ENCODE measurements around the gene LAMP1.
"Not testable (repeated sequence)": the region's sequence is repeated elsewhere in the genome, so short reads cannot be mapped to it uniquely, and the experiment has no call there.

The LAMP1 gene

DNA sequence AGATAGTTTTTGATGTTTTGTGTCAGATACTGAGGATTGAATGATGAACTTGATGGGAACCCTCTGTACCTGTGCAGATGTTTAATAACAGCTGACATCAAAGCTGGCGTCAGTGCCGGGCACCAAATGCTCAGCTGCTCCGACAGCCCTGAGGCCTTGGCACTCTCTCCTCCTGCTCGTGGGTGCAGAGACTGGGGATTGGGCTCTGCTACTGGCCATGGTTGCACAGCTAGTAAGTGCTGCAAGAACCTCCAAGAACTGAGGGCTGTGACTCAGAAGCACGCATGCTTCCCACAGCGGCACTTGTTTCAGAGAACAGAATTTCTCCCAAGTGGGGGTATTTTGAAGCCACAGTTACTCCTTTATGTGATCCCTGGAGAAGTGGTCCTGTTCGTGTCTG lies 5.9 kb downstream of the LAMP1 start:
- H3K36me3 ChIP-seq (ENCODE audit: control insufficient read depth, insufficient read depth, low read length), result peaks cover 4% of the 10 kb centered on the region
- H3K27me3 ChIP-seq (ENCODE audit: control insufficient read depth, insufficient read depth, low read length), result no peaks in the 10 kb centered on the region
- no peak overlapping the region for H3K4me3 ChIP-seq (ENCODE audit: low read length)
- H3K9ac ChIP-seq (ENCODE audit: low read length), result no peak overlapping the region
- no peaks in the 10 kb centered on the region for H3K9me3 ChIP-seq (ENCODE audit: control insufficient read depth, low read length)
- H3K4me1 ChIP-seq (ENCODE audit: control insufficient read depth, insufficient read depth, low read length), result peaks cover 5% of the 10 kb centered on the region

DNA sequence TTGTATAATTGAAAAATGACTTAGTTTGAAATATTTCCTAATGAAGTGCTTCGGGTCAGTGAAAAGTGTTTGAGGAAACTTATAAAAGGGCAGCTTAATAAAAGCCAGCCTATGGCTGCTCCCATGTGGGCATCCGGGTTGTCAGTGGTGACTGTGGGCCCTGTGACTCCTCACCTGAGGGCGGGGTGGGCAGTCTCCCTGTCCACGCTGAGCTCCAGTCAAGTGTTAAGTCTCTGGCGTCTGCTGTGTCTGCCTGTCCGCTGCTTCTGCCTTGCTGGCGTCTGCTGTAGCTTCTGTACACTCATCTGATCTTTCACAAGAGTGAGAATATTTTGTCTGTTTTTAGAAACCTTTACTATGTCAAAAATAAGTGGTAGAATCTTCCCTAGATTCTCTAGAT lies 7.1 kb downstream of the LAMP1 start:
- H3K4me1 ChIP-seq (ENCODE audit: control insufficient read depth, insufficient read depth, low read length), result no peaks in the 10 kb centered on the region
- H3K27me3 ChIP-seq (ENCODE audit: control insufficient read depth, insufficient read depth, low read length), result no peaks in the 10 kb centered on the region
- H3K4me3 ChIP-seq (ENCODE audit: low read length), result no peak overlapping the region
- H3K9ac ChIP-seq (ENCODE audit: low read length), result no peak overlapping the region
- no peaks in the 10 kb centered on the region for H3K9me3 ChIP-seq (ENCODE audit: control insufficient read depth, low read length)
- peaks cover 4% of the 10 kb centered on the region for H3K36me3 ChIP-seq (ENCODE audit: control insufficient read depth, insufficient read depth, low read length)

DNA sequence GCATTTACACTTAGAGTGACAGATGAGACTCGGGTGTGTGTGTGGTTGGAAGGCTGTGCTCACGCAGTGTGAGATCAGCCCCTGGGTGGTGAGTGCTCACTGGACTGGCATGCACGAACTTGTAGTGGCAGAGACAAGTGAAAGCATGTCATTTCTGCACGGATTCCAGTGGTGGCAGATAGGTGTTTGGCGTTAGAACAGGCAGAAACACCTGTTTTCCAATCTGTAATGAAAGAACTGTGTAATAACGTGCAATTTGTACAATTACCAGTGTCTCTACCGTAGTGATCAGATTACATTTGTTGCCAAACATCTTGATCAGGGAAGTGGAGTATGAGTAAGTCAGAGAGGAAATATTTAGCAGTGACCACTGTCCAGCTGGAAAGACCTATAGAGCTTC lies 8.2 kb downstream of the LAMP1 start:
- no peaks in the 10 kb centered on the region for H3K9me3 ChIP-seq (ENCODE audit: control insufficient read depth, low read length)
- no peak overlapping the region for H3K4me3 ChIP-seq (ENCODE audit: low read length)
- no peak overlapping the region for H3K9ac ChIP-seq (ENCODE audit: low read length)
- H3K27me3 ChIP-seq (ENCODE audit: control insufficient read depth, insufficient read depth, low read length), result no peaks in the 10 kb centered on the region
- H3K36me3 ChIP-seq (ENCODE audit: control insufficient read depth, insufficient read depth, low read length), result peaks cover 4% of the 10 kb centered on the region
- no peaks in the 10 kb centered on the region for H3K4me1 ChIP-seq (ENCODE audit: control insufficient read depth, insufficient read depth, low read length)

DNA sequence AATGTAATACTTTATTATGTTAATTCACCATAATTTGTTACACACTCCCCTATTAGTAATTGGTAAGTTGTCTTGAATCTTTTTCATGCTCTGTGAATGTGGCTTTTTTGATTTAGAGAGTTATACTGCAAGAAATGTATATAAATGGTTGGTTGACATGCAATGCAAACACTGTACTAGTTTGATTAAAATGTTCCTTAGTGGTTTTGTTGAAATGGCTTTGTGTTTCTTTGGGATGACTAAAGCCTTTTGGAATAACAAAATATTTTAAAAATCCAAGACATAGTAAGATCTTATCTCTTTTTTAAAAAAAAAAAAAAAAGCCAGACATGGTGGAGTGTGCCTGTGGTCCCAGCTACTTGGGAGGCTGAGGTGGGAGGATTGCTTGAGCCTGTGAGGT lies 10.5 kb downstream of the LAMP1 start:
- Histone ChIP-seq H3K9ac (ENCODE audit: low read length) (no peak overlapping the region), H3K27me3 (ENCODE audit: control insufficient read depth, insufficient read depth, low read length) (no peaks in the 10 kb centered on the region), H3K36me3 (ENCODE audit: control insufficient read depth, insufficient read depth, low read length) (peaks cover 18% of the 10 kb centered on the region), H3K4me3 (ENCODE audit: low read length) (no peak overlapping the region), H3K4me1 (ENCODE audit: control insufficient read depth, insufficient read depth, low read length) (no peaks in the 10 kb centered on the region), H3K9me3 (ENCODE audit: control insufficient read depth, low read length) (no peaks in the 10 kb centered on the region)

DNA sequence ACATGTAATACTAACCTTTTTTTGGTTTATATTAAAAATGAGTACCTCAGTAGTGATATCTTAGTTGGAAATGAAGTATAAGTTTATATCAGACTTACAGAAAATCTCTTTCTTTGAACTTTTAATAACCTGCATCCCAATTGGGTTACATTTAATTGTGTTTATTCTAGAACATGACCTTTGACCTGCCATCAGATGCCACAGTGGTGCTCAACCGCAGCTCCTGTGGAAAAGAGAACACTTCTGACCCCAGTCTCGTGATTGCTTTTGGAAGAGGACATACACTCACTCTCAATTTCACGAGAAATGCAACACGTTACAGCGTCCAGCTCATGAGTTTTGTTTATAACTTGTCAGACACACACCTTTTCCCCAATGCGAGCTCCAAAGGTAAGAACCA lies 12.4 kb downstream of the LAMP1 start:
- H3K9ac ChIP-seq (ENCODE audit: low read length), result no peak overlapping the region
- H3K36me3 ChIP-seq (ENCODE audit: control insufficient read depth, insufficient read depth, low read length), result peaks cover 14% of the 10 kb centered on the region
- no peaks in the 10 kb centered on the region for H3K27me3 ChIP-seq (ENCODE audit: control insufficient read depth, insufficient read depth, low read length)
- H3K9me3 ChIP-seq (ENCODE audit: control insufficient read depth, low read length), result no peaks in the 10 kb centered on the region
- no peaks in the 10 kb centered on the region for H3K4me1 ChIP-seq (ENCODE audit: control insufficient read depth, insufficient read depth, low read length)
- H3K4me3 ChIP-seq (ENCODE audit: low read length), result no peak overlapping the region

DNA sequence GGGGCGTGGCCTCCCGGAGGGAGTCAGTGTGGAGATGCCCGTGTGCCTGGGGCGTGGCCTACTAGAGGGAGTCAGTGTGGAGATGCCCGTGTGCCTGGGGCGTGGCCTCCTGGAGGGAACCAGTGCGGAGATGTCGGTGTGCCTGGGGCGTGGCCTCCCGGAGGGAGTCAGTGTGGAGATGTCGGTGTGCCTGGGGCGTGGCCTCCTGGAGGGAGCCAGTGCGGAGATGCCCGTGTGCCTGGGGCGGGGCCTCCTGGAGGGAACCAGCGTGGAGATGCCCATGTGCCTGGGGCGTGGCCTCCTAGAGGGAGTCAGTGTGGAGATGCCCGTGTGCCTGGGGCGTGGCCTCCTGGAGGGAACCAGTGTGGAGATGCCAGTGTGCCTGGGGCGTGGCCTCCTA lies 17.1 kb downstream of the LAMP1 start:
- not testable (repeated sequence) for H3K4me1 ChIP-seq (ENCODE audit: control insufficient read depth, insufficient read depth, low read length); H3K9ac ChIP-seq (ENCODE audit: low read length); H3K27me3 ChIP-seq (ENCODE audit: control insufficient read depth, insufficient read depth, low read length); H3K4me3 ChIP-seq (ENCODE audit: low read length); H3K9me3 ChIP-seq (ENCODE audit: control insufficient read depth, low read length)
- H3K36me3 ChIP-seq (ENCODE audit: control insufficient read depth, insufficient read depth, low read length), result peaks cover 14% of the 10 kb centered on the region

DNA sequence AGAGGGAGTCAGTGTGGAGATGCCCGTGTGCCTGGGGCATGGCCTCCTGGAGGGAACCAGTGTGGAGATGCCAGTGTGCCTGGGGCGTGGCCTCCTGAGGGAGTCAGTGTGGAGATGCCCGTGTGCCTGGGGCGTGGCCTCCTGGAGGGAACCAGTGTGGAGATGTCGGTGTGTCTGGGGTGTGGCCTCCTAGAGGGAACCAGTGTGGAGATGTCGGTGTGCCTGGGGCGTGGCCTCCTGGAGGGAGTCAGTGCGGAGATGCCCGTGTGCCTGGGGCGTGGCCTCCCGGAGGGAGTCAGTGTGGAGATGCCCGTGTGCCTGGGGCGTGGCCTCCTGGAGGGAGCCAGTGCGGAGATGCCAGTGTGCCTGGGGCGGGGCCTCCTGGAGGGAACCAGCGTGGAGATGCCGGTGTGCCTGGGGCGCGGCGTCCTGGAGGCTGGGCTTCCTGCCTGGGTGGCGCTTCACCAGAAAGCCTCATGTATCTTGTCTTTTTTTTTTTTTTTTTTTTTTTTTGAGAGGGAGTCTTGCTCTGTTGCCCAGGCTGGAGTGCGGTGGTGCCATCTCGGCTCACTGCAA lies 17.9 kb downstream of the LAMP1 start:
- H3K4me3 ChIP-seq (ENCODE audit: low read length); H3K9ac ChIP-seq (ENCODE audit: low read length); H3K4me1 ChIP-seq (ENCODE audit: control insufficient read depth, insufficient read depth, low read length); H3K27me3 ChIP-seq (ENCODE audit: control insufficient read depth, insufficient read depth, low read length); H3K9me3 ChIP-seq (ENCODE audit: control insufficient read depth, low read length): not testable (repeated sequence)
- H3K36me3 ChIP-seq (ENCODE audit: control insufficient read depth, insufficient read depth, low read length), result peaks cover 17% of the 10 kb centered on the region

DNA sequence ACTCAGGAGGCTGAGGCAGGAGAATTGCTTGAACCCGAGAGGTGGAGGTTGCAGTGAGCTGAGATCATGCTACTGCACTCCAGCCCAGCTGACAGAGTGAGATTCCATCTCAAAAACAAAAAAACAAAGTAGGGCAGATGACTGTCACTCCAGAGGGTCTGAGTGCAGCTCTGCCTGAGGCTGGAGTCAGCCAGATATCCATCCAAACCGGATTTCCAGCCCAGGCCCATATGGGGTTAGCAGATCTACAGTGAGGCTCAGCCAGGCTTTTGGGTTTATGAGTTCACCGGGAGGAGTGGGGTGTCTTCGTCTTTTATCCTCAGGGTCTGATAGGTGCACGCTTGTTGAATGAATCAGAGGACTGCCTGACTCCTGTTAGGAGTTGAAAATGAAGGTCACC lies 19.0 kb downstream of the LAMP1 start:
- Histone ChIP-seq H3K9ac (ENCODE audit: low read length) (no peak overlapping the region), H3K36me3 (ENCODE audit: control insufficient read depth, insufficient read depth, low read length) (peaks cover 19% of the 10 kb centered on the region), H3K4me1 (ENCODE audit: control insufficient read depth, insufficient read depth, low read length) (no peaks in the 10 kb centered on the region), H3K9me3 (ENCODE audit: control insufficient read depth, low read length) (no peaks in the 10 kb centered on the region), H3K4me3 (ENCODE audit: low read length) (no peak overlapping the region), H3K27me3 (ENCODE audit: control insufficient read depth, insufficient read depth, low read length) (no peaks in the 10 kb centered on the region)

DNA sequence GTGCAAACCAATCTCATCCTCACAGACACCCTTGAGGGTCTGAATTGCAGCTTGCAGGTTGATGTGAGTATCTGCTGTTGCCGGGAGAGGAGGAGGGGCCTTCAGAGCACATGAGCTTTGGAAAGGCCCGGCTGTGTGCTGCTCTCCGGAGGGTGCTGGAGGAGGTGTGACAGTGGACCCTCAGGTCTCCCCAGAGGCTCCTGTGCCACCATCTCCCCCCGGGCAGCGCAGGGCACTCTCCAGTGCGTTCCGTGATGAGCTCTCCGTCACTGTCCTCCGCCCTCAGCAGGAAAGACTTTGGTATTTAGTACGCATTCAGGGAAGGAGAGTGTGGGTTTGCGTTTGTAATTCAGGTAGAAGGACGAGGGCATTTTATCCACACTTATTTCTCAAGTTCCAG lies 20.0 kb downstream of the LAMP1 start:
- H3K27me3 ChIP-seq (ENCODE audit: control insufficient read depth, insufficient read depth, low read length), result no peaks in the 10 kb centered on the region
- no peaks in the 10 kb centered on the region for H3K9me3 ChIP-seq (ENCODE audit: control insufficient read depth, low read length)
- H3K4me1 ChIP-seq (ENCODE audit: control insufficient read depth, insufficient read depth, low read length), result no peaks in the 10 kb centered on the region
- H3K9ac ChIP-seq (ENCODE audit: low read length), result no peak overlapping the region
- H3K36me3 ChIP-seq (ENCODE audit: control insufficient read depth, insufficient read depth, low read length), result peaks cover 21% of the 10 kb centered on the region
- no peak overlapping the region for H3K4me3 ChIP-seq (ENCODE audit: low read length)

DNA sequence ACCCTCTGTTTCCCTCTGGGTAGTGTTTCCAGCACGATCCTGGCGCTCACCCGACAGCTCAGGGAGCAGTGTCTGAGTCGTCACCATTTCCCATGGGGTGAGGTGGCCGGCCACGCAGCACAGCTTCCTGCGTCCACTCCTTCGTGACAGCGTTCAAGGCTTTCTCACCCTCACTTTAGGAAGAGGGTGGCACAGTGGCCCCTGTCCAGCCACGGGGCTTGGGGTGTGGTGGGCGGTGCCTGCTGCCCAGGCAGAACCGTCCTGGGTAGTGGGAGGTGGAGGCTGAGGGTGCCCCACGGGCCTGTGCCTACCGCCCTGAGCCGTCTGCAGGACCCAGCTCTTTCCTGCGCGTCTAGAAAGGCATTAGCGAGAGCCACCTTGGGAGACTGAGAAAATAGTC lies 21.9 kb downstream of the LAMP1 start:
- peaks cover 22% of the 10 kb centered on the region for H3K36me3 ChIP-seq (ENCODE audit: control insufficient read depth, insufficient read depth, low read length)
- no peak overlapping the region for H3K9ac ChIP-seq (ENCODE audit: low read length)

DNA sequence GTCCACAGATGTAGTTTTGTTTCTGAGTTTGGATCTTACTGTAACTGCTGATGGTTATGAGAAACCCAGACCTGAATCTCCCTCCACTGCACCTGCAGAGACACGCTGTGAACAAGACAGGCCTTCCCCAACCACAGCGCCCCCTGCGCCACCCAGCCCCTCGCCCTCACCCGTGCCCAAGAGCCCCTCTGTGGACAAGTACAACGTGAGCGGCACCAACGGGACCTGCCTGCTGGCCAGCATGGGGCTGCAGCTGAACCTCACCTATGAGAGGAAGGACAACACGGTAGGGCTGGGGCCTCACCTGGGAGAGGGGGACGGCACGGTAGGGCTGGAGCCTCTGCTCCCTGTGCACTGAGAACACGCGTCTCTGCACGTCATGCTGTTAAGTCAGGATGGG lies 22.3 kb downstream of the LAMP1 start:
- Histone ChIP-seq H3K9ac (ENCODE audit: low read length) (no peak overlapping the region), H3K36me3 (ENCODE audit: control insufficient read depth, insufficient read depth, low read length) (peaks cover 22% of the 10 kb centered on the region), H3K4me1 (ENCODE audit: control insufficient read depth, insufficient read depth, low read length) (no peaks in the 10 kb centered on the region), H3K27me3 (ENCODE audit: control insufficient read depth, insufficient read depth, low read length) (no peaks in the 10 kb centered on the region), H3K9me3 (ENCODE audit: control insufficient read depth, low read length) (no peaks in the 10 kb centered on the region), H3K4me3 (ENCODE audit: low read length) (no peak overlapping the region)

More for the DNA sequence above, 21.9 kb downstream of the LAMP1 start:
- Histone ChIP-seq H3K4me3 (ENCODE audit: low read length) (no peak overlapping the region), H3K27me3 (ENCODE audit: control insufficient read depth, insufficient read depth, low read length) (no peaks in the 10 kb centered on the region), H3K4me1 (ENCODE audit: control insufficient read depth, insufficient read depth, low read length) (no peaks in the 10 kb centered on the region), H3K9me3 (ENCODE audit: control insufficient read depth, low read length) (no peaks in the 10 kb centered on the region)

DNA sequence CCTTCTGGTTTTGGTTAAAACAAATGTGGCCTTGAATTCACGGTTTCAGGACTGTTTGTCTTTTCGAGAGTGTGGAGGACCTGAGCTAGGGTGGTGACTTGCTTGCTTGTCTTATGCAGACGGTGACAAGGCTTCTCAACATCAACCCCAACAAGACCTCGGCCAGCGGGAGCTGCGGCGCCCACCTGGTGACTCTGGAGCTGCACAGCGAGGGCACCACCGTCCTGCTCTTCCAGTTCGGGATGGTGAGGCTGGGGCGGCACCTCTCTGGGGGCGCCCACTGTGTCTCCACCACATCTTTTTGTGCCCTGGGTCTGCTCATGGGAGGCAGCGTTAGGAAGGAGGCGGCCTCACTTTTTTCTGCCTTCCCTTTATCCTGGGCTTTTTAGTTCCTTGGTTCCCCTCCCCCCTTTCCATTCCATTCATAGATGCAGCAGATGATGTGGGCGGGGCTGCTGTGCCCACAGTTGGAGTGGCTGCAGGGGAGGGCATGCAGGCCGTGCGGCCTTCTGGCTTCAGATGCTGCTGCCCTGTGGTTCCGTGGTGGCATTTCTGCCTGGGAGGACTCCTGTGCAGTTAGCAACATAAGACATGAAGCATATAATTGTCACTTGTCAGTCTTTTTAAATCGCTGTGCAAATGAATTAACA lies 23.3 kb downstream of the LAMP1 start:
- peaks cover 22% of the 10 kb centered on the region for H3K36me3 ChIP-seq (ENCODE audit: control insufficient read depth, insufficient read depth, low read length)
- no peak overlapping the region for H3K4me3 ChIP-seq (ENCODE audit: low read length)
- no peaks in the 10 kb centered on the region for H3K9me3 ChIP-seq (ENCODE audit: control insufficient read depth, low read length)
- H3K9ac ChIP-seq (ENCODE audit: low read length), result no peak overlapping the region
- no peaks in the 10 kb centered on the region for H3K27me3 ChIP-seq (ENCODE audit: control insufficient read depth, insufficient read depth, low read length)
- H3K4me1 ChIP-seq (ENCODE audit: control insufficient read depth, insufficient read depth, low read length), result no peaks in the 10 kb centered on the region

DNA sequence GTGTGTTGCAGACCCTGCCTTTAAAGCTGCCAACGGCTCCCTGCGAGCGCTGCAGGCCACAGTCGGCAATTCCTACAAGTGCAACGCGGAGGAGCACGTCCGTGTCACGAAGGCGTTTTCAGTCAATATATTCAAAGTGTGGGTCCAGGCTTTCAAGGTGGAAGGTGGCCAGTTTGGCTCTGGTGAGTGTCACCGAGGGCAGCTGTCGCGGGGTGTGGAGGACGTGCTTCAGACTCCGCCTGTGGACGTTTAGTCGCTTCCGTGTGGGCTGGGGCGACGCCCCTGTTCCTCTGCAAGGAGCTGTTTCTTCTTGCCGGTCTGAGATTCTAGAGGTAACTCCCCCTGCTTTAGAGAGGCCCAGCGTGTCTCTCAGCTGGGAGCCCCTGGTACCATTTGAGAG lies 24.5 kb downstream of the LAMP1 start:
- H3K36me3 ChIP-seq (ENCODE audit: control insufficient read depth, insufficient read depth, low read length), result peaks cover 22% of the 10 kb centered on the region
- H3K9me3 ChIP-seq (ENCODE audit: control insufficient read depth, low read length), result no peaks in the 10 kb centered on the region
- H3K9ac ChIP-seq (ENCODE audit: low read length), result no peak overlapping the region
- H3K27me3 ChIP-seq (ENCODE audit: control insufficient read depth, insufficient read depth, low read length), result no peaks in the 10 kb centered on the region
- no peaks in the 10 kb centered on the region for H3K4me1 ChIP-seq (ENCODE audit: control insufficient read depth, insufficient read depth, low read length)
- H3K4me3 ChIP-seq (ENCODE audit: low read length), result no peak overlapping the region
